ENCODE data around the gene EMC1.

- TF ChIP-seq POLR2A (IDR thresholded peaks at IDR 0.05) (no peak), CTCF (IDR thresholded peaks at IDR 0.05) (no peak), POLR2AphosphoS5 (IDR thresholded peaks at IDR 0.05) (no peak)
Measured at GRCh38 chr1:19204446-19205266, 46.7 kb downstream of the EMC1 start.

Data from breast epithelium (tissue), 3 donors.